Mucosa of rectum (tissue), 2 donors: ENCODE results near the gene PRXL2A.
"Not testable (repeated sequence)": the region's sequence is repeated elsewhere in the genome, so short reads cannot be mapped to it uniquely, and the experiment has no call there.

ENCODE experiments used
- H3K27ac ChIP-seq, 2 donors: one replicate each; pipeline ENCODE4 v1.7.0; 2013; ENCODE audit warnings: inconsistent platforms in 2 of 2, low read depth in 2 of 2, low read length in 2 of 2
- H3K27me3 ChIP-seq, 2 donors: one replicate each; pipeline ENCODE4 v1.7.0; 2013; ENCODE audit warnings: low read length in 2 of 2; ENCODE audit not compliant: control insufficient read depth in 2 of 2, insufficient read depth in 2 of 2
- H3K36me3 ChIP-seq, 2 donors: one replicate each; pipeline ENCODE4 v1.7.0; 2013; ENCODE audit warnings: low read length in 2 of 2; ENCODE audit not compliant: control insufficient read depth in 2 of 2, insufficient read depth in 2 of 2
- H3K4me1 ChIP-seq, 2 donors: one replicate each; pipeline ENCODE4 v1.7.0; 2013; ENCODE audit warnings: low read length in 2 of 2, mild to moderate bottlenecking in 1 of 2; ENCODE audit not compliant: control insufficient read depth in 2 of 2, insufficient read depth in 2 of 2
- H3K4me3 ChIP-seq, 2 donors: one replicate each; pipeline ENCODE4 v1.7.0; 2013; ENCODE audit warnings: low read length in 2 of 2
- H3K9ac ChIP-seq, 2 donors: one replicate each; pipeline ENCODE4 v1.7.0; 2013; ENCODE audit warnings: low read length in 2 of 2, low read depth in 1 of 2, mild to moderate bottlenecking in 1 of 2
- H3K9me3 ChIP-seq, 2 donors: one replicate each; pipeline ENCODE4 v1.7.0; 2013; ENCODE audit warnings: low read length in 2 of 2; ENCODE audit not compliant: control insufficient read depth in 2 of 2
- donor health status: healthy.
- donor health status: Normal muscosa, but diverticular disease.

PRXL2A gene

GRCh38 chr10:80417256-80417655 lies 8.9 kb downstream of the PRXL2A start:
- peaks cover 32 to 33% of the 10 kb centered on the region in 2 donors for H3K4me1 ChIP-seq
- not testable (repeated sequence) for H3K4me3 ChIP-seq, H3K9me3 ChIP-seq, H3K27me3 ChIP-seq, H3K27ac ChIP-seq, H3K36me3 ChIP-seq, H3K9ac ChIP-seq

GRCh38 chr10:80421050-80421706 lies 12.8 kb downstream of the PRXL2A start:
- Histone ChIP-seq H3K4me3 (no peak overlapping the region), H3K9me3 (no peaks in the 10 kb centered on the region), H3K9ac (no peak overlapping the region), H3K36me3 (peaks cover 14 to 23% of the 10 kb centered on the region in 2 donors), H3K27me3 (no peaks in the 10 kb centered on the region), H3K27ac (no peak overlapping the region), H3K4me1 (peaks cover 5 to 7% of the 10 kb centered on the region in 2 donors)

GRCh38 chr10:80421707-80422536 lies 13.6 kb downstream of the PRXL2A start:
- Histone ChIP-seq H3K27ac (no peak overlapping the region), H3K9me3 (no peaks in the 10 kb centered on the region), H3K27me3 (no peaks in the 10 kb centered on the region), H3K4me1 (peaks cover 0 to 2% of the 10 kb centered on the region in 2 donors), H3K36me3 (peaks cover 18 to 26% of the 10 kb centered on the region in 2 donors), H3K9ac (no peak overlapping the region), H3K4me3 (no peak overlapping the region)

DNA sequence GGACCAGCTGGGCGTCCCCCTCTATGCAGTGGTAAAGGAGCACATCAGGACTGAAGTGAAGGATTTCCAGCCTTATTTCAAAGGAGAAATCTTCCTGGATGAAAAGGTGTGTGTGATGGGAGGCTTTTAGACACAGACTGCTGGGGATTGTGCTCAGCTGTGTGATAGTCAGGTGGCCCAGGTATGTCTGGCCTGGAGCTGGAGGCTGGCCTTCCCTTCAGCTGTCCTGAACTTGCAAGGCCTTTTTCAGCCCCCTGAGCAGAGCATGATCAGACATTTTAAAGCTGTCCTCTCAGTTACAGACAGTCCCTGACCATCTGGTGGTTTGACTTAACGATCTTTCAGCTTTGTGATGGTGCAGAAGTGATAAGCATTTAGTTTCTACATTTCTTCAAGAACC lies 17.6 kb downstream of the PRXL2A start:
- no peak overlapping the region for H3K4me3 ChIP-seq
- no peaks in the 10 kb centered on the region for H3K27me3 ChIP-seq
- no peak overlapping the region for H3K9ac ChIP-seq
- H3K27ac ChIP-seq, result no peak overlapping the region
- H3K36me3 ChIP-seq, result peaks cover 17 to 32% of the 10 kb centered on the region in 2 donors
- H3K4me1 ChIP-seq, result no peaks in the 10 kb centered on the region
- H3K9me3 ChIP-seq, result no peaks in the 10 kb centered on the region

DNA sequence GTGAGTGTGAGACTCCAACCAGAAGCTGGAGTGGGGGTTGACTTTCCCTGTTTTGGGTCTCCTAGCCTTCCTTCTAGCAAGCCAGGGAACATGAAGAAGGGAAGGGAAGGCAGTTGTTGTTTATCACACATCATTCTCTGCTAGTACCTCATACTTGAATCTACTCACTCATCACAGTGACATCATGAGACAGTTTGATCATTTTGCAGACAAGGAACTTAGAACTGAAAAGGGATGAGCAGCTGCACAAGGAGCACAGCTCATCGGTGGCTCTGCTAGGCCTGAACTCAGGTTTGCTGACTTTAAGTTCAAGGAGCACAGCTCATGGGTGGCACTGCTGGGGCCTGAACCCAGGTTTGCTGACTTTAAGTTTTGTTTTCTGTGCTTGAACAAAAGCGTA lies 19.2 kb downstream of the PRXL2A start:
- no peaks in the 10 kb centered on the region for H3K4me1 ChIP-seq
- H3K4me3 ChIP-seq, result no peak overlapping the region
- H3K27me3 ChIP-seq, result no peaks in the 10 kb centered on the region
- H3K36me3 ChIP-seq, result peaks cover 15 to 33% of the 10 kb centered on the region in 2 donors
- no peaks in the 10 kb centered on the region for H3K9me3 ChIP-seq
- H3K9ac ChIP-seq, result no peak overlapping the region
- H3K27ac ChIP-seq, result no peak overlapping the region

GRCh38 chr10:80429521-80429973 lies 21.2 kb downstream of the PRXL2A start:
- peak overlapping the region; percentile 63 to 65 for H3K27ac ChIP-seq
- H3K36me3 ChIP-seq, result peaks cover 15 to 23% of the 10 kb centered on the region in 2 donors
- no peak overlapping the region for H3K4me3 ChIP-seq
- no peaks in the 10 kb centered on the region for H3K4me1 ChIP-seq
- no peak overlapping the region for H3K9ac ChIP-seq
- H3K27me3 ChIP-seq, result no peaks in the 10 kb centered on the region
- no peaks in the 10 kb centered on the region for H3K9me3 ChIP-seq

DNA sequence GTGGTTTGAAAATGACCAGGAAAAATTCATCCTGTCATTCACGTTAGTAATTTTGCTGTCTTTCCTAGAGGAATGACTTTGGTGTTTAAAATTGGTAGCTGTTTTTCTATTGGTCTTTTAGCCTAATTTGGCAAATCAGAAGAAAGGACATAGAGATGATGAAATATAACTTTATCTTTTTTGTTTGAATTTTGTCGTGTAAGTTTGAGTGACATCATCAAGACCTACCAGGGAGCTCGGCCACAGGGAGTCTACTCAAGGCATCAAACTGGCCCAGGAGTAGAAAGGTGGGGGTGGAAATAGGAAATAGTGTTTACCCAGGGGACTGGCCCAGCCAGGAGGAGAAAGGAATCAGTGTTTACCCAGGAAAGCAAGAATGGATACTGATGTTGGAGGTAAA lies 24.8 kb downstream of the PRXL2A start:
- H3K9ac ChIP-seq, result no peak overlapping the region
- H3K4me3 ChIP-seq, result no peak overlapping the region
- no peaks in the 10 kb centered on the region for H3K9me3 ChIP-seq
- no peaks in the 10 kb centered on the region for H3K4me1 ChIP-seq
- H3K27ac ChIP-seq, result no peak overlapping the region
- H3K27me3 ChIP-seq, result no peaks in the 10 kb centered on the region
- H3K36me3 ChIP-seq, result peaks cover 4 to 6% of the 10 kb centered on the region in 2 donors

- H3K9me3 ChIP-seq, result no peaks in the 10 kb centered on the region
- no peaks in the 10 kb centered on the region for H3K27me3 ChIP-seq
- H3K4me1 ChIP-seq, result no peaks in the 10 kb centered on the region
- H3K4me3 ChIP-seq, result no peak overlapping the region
- H3K9ac ChIP-seq, result no peak overlapping the region
- peaks cover 1 to 4% of the 10 kb centered on the region in 2 donors for H3K36me3 ChIP-seq
- H3K27ac ChIP-seq, result no peak overlapping the region
Observed at GRCh38 chr10:80436446-80437098, 28.2 kb downstream of the PRXL2A start.

DNA sequence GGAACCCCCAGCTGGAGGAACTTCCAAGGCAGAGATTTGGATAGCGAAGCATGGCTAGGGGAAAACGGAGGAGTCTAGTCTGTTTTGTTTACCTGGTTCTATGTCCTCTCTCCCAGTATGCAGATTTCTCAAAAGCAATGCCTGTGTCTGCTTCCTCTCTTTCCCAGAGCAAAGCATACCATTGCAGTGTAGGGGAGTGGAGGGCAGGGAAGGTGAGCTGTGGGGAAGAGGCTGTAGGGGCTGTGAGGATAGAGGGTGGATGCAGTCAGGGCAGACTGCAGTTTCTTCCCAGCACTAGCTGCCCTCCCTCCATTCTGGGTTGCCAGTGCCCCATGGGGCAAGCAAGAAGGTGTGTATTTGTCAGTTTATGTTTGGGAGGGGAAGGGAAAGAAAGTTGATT lies 28.9 kb downstream of the PRXL2A start:
- no peaks in the 10 kb centered on the region for H3K36me3 ChIP-seq
- H3K9me3 ChIP-seq, result no peaks in the 10 kb centered on the region
- no peaks in the 10 kb centered on the region for H3K27me3 ChIP-seq
- H3K4me1 ChIP-seq, result no peaks in the 10 kb centered on the region
- H3K9ac ChIP-seq, result no peak overlapping the region
- no peak overlapping the region for H3K27ac ChIP-seq
- H3K4me3 ChIP-seq, result no peak overlapping the region

GRCh38 chr10:80441831-80442230 lies 33.5 kb downstream of the PRXL2A start:
- Histone ChIP-seq H3K4me1 (peaks cover 0 to 2% of the 10 kb centered on the region in 2 donors), H3K9me3 (no peaks in the 10 kb centered on the region), H3K27me3 (no peaks in the 10 kb centered on the region), H3K27ac (no peak overlapping the region), H3K9ac (no peak overlapping the region), H3K36me3 (no peaks in the 10 kb centered on the region), H3K4me3 (no peak overlapping the region)
